Trophoblast cell (in vitro differentiated cells and primary cell): Measurements from ENCODE around the gene GPR84.

Experiments used
- DNase-seq, 2 donors: peaks; one replicate each; pipeline ENCODE4 v3.0.0-alpha.2; 2016
- H2AFZ ChIP-seq: 2 replicates; pipeline ENCODE4 v1.6.1; 2013; ENCODE audit warnings: low read length, moderate library complexity, mild to moderate bottlenecking; ENCODE audit not compliant: insufficient read depth, poor library complexity
- H2AK5ac ChIP-seq: 2 replicates; pipeline ENCODE4 v1.6.1; 2013; ENCODE audit warnings: mild to moderate bottlenecking, low read length
- H2BK120ac ChIP-seq: 2 replicates; pipeline ENCODE4 v1.6.1; 2013; ENCODE audit warnings: low read length, mild to moderate bottlenecking, moderate library complexity; ENCODE audit not compliant: insufficient read depth, poor library complexity
- H2BK12ac ChIP-seq: 2 replicates; pipeline ENCODE4 v1.6.1; 2013; ENCODE audit warnings: mild to moderate bottlenecking, low read length, moderate library complexity
- H2BK5ac ChIP-seq: 2 replicates; pipeline ENCODE4 v1.6.1; 2013; ENCODE audit warnings: low read length, low read depth, moderate library complexity, mild to moderate bottlenecking; ENCODE audit not compliant: poor library complexity
- H3K14ac ChIP-seq: 2 replicates; pipeline ENCODE4 v1.6.1; 2013; ENCODE audit warnings: mild to moderate bottlenecking, low read length
- H3K18ac ChIP-seq: 2 replicates; pipeline ENCODE4 v1.6.1; 2013; ENCODE audit warnings: mild to moderate bottlenecking, low read length
- H3K23ac ChIP-seq: 2 replicates; pipeline ENCODE4 v1.6.1; 2013; ENCODE audit warnings: low read length
- H3K27ac ChIP-seq: 2 replicates; pipeline ENCODE4 v1.5.1; 2013; ENCODE audit warnings: low read depth, mild to moderate bottlenecking, inconsistent platforms, low read length, moderate library complexity
- H3K27me3 ChIP-seq: 2 replicates; pipeline ENCODE4 v1.6.1; 2013; ENCODE audit warnings: inconsistent platforms, mild to moderate bottlenecking, low read length, moderate library complexity; ENCODE audit not compliant: insufficient read depth
- H3K36me3 ChIP-seq, 2 experiments: 1 replicate in 1 of 2; 2 replicates in 1 of 2; pipeline ENCODE4 v1.6.1; 2013; ENCODE audit warnings: low read length in 2 of 2, mild to moderate bottlenecking in 2 of 2, moderate library complexity in 1 of 2; ENCODE audit not compliant: insufficient read depth in 2 of 2, control insufficient read depth in 1 of 2
- H3K4ac ChIP-seq: 2 replicates; pipeline ENCODE4 v1.6.1; 2013; ENCODE audit warnings: low read depth, mild to moderate bottlenecking, low read length, moderate library complexity
- H3K4me1 ChIP-seq, 2 experiments: 1 replicate in 1 of 2; 2 replicates in 1 of 2; pipeline ENCODE4 v1.6.1; 2013; ENCODE audit warnings: low read length in 2 of 2, mild to moderate bottlenecking in 2 of 2, moderate library complexity in 1 of 2; ENCODE audit not compliant: insufficient read depth in 2 of 2, control insufficient read depth in 1 of 2
- H3K4me2 ChIP-seq: 2 replicates; pipeline ENCODE4 v1.6.1; 2013; ENCODE audit warnings: inconsistent platforms, mild to moderate bottlenecking, low read length, moderate library complexity
- H3K4me3 ChIP-seq: 2 replicates; pipeline ENCODE4 v1.5.1; 2013; ENCODE audit warnings: mild to moderate bottlenecking, low read depth, low read length, inconsistent platforms
- H3K79me1 ChIP-seq: one replicate; pipeline ENCODE4 v1.6.1; 2013; ENCODE audit warnings: low read length
- H3K79me2 ChIP-seq: 2 replicates; pipeline ENCODE4 v1.6.1; 2013; ENCODE audit warnings: low read length, mild to moderate bottlenecking; ENCODE audit not compliant: control insufficient read depth, insufficient read depth, poor library complexity
- H3K9ac ChIP-seq: 2 replicates; pipeline ENCODE4 v1.6.1; 2013; ENCODE audit warnings: mild to moderate bottlenecking, low read length
- H3K9me3 ChIP-seq: 2 replicates; pipeline ENCODE4 v1.6.1; 2013; ENCODE audit warnings: low read depth, mild to moderate bottlenecking, control low read depth, inconsistent platforms, low read length; ENCODE audit not compliant: insufficient read depth
- H4K12ac ChIP-seq: 2 replicates; pipeline ENCODE4 v1.6.1; 2013; ENCODE audit warnings: low read depth, mild to moderate bottlenecking, low read length, moderate library complexity
- H4K8ac ChIP-seq: 2 replicates; pipeline ENCODE4 v1.6.1; 2013; ENCODE audit warnings: low read depth, mild to moderate bottlenecking, low read length, moderate library complexity
- H4K91ac ChIP-seq: one replicate; pipeline ENCODE4 v1.6.1; 2013; ENCODE audit warnings: low read depth, mild to moderate bottlenecking, low read length, moderate library complexity
- WGBS: extraction: QIAGEN DNeasy Blood & Tissue Kit; methylation state at CpG from one replicate; pipeline ENCODE4 v1.1.7; 2013; ENCODE audit warnings: missing lambda C conversion rate; ENCODE audit not compliant: insufficient read length, insufficient coverage; ENCODE audit errors: extremely low coverage; 5-methylcytosine and 5-hydroxymethylcytosine counted together

GPR84 gene

DNA sequence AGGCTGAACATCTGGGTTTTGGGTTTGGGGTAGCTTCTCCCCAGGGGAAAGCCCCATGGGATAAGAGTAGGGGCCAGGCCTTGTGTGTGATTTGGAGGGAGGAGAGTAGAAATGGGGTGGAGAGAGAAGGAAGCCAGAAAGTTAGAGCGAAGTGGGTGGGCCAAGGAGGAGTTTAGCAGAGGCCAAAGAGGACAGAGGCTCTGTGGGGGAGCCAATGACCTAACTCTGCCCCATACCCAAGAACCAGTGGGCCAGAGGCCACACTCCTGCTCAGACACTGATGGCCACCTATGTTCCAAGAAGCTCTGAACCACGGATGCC lies 10.9 kb upstream of the GPR84 start:
- H3K27ac ChIP-seq, result no peak overlapping the region
- H4K12ac ChIP-seq, result no peak overlapping the region
- no peak overlapping the region for H3K4me2 ChIP-seq
- no peak overlapping the region for H2AFZ ChIP-seq
- no peak overlapping the region for H3K23ac ChIP-seq
- H2BK12ac ChIP-seq, result no peak overlapping the region
- no peak overlapping the region for H3K4ac ChIP-seq
- no peak overlapping the region for H3K9ac ChIP-seq
- no peak overlapping the region for H4K91ac ChIP-seq
- no CpG with 5 or more reads among the region's 2 CpGs for WGBS
- H2BK120ac ChIP-seq, result no peak overlapping the region
- no peak overlapping the region for H2AK5ac ChIP-seq
- DNase-seq, result no peak
- no peaks in the 10 kb centered on the region for H3K27me3 ChIP-seq
- H3K9me3 ChIP-seq, result no peaks in the 10 kb centered on the region
- H3K4me3 ChIP-seq, result no peak overlapping the region
- no peak overlapping the region for H2BK5ac ChIP-seq
- H3K18ac ChIP-seq, result no peak overlapping the region
- peaks cover 4 to 13% of the 10 kb centered on the region in 2 experiments for H3K4me1 ChIP-seq
- H3K79me2 ChIP-seq, result no peaks in the 10 kb centered on the region
- H3K79me1 ChIP-seq, result peaks cover 2% of the 10 kb centered on the region
- no peak overlapping the region for H4K8ac ChIP-seq
- peaks cover 53 to 64% of the 10 kb centered on the region in 2 experiments for H3K36me3 ChIP-seq
- H3K14ac ChIP-seq, result no peak overlapping the region

- Histone ChIP-seq H3K27me3 (no peaks in the 10 kb centered on the region), H3K23ac (no peak overlapping the region), H3K36me3 (peaks cover 53 to 65% of the 10 kb centered on the region in 2 experiments), H4K12ac (no peak overlapping the region), H3K79me1 (peaks cover 2% of the 10 kb centered on the region), H2AFZ (no peak overlapping the region), H4K8ac (no peak overlapping the region), H3K4me3 (no peak overlapping the region), H3K4me1 (peaks cover 6 to 16% of the 10 kb centered on the region in 2 experiments), H3K4me2 (no peak overlapping the region), H3K14ac (no peak overlapping the region), H3K9ac (no peak overlapping the region), H3K9me3 (no peaks in the 10 kb centered on the region), H4K91ac (no peak overlapping the region), H3K18ac (no peak overlapping the region), H2BK12ac (no peak overlapping the region), H2BK120ac (no peak overlapping the region), H3K27ac (no peak overlapping the region), H2BK5ac (no peak overlapping the region), H3K79me2 (no peaks in the 10 kb centered on the region), H3K4ac (no peak overlapping the region), H2AK5ac (no peak overlapping the region)
- no CpG with 5 or more reads among the region's 2 CpGs for WGBS
- DNase-seq, result no peak
Measured at GRCh38 chr12:54374562-54375258, 10.4 kb upstream of the GPR84 start.

DNA sequence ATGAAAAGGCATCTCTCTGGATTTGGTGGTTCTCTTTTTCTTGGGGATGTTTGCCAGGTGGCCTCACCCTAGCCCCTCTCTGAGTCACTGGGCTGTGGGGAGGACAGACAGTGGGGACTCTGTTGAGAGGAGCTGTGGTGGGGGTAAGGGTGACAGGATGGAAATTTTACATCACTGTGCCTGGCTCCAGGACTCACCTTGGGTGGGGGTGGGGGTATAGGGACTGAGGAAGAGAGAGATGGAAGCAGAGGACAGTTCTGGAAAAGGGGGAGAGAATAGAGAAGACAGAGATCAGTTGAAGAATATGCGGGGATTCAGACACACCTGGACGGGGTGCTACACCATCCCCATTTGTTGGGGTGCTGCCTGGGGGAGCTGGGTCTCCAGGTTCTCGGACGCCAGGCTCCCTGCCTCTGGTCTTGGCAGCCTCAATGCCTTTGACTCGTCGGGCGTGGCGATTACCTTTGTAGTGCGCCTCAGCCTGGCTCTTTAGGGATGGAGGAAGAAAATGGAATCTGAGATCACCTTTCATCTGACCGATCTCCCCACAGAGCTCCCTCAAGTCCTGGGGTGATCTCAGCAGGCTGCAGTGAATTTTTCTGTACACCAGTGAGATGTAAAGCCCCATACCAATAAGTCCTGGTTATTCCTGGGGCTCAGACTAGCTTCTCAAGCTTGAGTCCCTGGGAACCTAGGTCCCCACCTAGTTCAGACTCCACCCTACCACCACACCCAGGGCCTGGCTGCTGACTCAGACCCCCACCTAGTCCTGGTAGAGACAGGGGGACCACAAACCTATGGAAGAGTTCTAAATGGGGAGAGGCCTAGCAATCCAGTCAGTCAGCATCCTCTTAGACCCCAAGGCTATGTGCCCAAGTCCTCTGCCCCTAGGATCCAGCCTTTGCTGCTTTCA lies 9.6 kb upstream of the GPR84 start:
- no peak overlapping the region for H2BK5ac ChIP-seq
- no peaks in the 10 kb centered on the region for H3K79me2 ChIP-seq
- no CpG with 5 or more reads among the region's 10 CpGs for WGBS
- no peak overlapping the region for H4K8ac ChIP-seq
- H4K12ac ChIP-seq, result no peak overlapping the region
- no peak overlapping the region for H3K14ac ChIP-seq
- no peak overlapping the region for H3K4ac ChIP-seq
- no peaks in the 10 kb centered on the region for H3K27me3 ChIP-seq
- no peak overlapping the region for H2AFZ ChIP-seq
- no peak overlapping the region for H3K9ac ChIP-seq
- H2BK12ac ChIP-seq, result no peak overlapping the region
- H3K9me3 ChIP-seq, result no peaks in the 10 kb centered on the region
- H3K4me2 ChIP-seq, result no peak overlapping the region
- H3K23ac ChIP-seq, result no peak overlapping the region
- H3K4me3 ChIP-seq, result no peak overlapping the region
- H4K91ac ChIP-seq, result no peak overlapping the region
- H3K4me1 ChIP-seq, result peaks cover 6 to 20% of the 10 kb centered on the region in 2 experiments
- H2BK120ac ChIP-seq, result no peak overlapping the region
- H3K79me1 ChIP-seq, result no peaks in the 10 kb centered on the region
- no peak for DNase-seq
- H3K18ac ChIP-seq, result no peak overlapping the region
- H3K36me3 ChIP-seq, result peaks cover 53 to 65% of the 10 kb centered on the region in 2 experiments
- no peak overlapping the region for H2AK5ac ChIP-seq
- no peak overlapping the region for H3K27ac ChIP-seq

DNA sequence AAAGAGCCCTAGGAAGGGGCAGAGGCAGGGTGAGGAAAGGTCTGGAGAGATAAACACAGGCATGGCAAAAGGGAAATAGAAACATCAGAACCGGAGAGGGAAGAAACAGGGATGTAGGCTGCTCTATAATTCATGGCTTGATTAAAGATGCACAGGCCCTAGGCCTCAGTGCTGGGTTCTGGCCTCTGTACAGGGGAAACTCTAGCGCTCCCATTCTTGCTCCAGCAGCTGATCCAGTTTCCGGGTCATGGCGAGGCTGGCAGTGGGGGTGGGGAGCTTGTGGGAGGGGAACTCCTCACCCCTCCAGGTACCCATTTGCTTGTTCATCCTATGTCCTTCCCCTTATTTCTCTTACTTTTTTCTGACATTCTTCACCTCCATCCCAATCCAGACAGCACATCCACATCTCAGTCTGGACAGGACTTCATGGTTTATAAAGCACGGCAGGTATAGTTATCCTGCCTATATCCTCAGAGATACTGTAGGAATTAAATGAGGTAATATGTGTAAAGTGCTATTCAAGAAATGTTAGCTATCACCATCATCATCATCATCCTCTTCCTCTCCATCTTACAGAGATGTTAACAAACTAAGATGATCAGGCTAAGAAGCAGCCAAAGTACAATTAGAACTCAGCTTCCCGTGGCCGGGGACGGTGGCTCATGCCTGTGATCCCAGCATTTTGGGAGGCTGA lies 8.0 kb upstream of the GPR84 start:
- H3K4me2 ChIP-seq, result no peak overlapping the region
- no peak overlapping the region for H2AK5ac ChIP-seq
- no peak overlapping the region for H4K91ac ChIP-seq
- no peak overlapping the region for H3K4me3 ChIP-seq
- no peak overlapping the region for H3K4ac ChIP-seq
- no peak overlapping the region for H3K23ac ChIP-seq
- H3K36me3 ChIP-seq, result peaks cover 44 to 59% of the 10 kb centered on the region in 2 experiments
- H4K12ac ChIP-seq, result no peak overlapping the region
- H3K79me1 ChIP-seq, result peaks cover 4% of the 10 kb centered on the region
- no peaks in the 10 kb centered on the region for H3K27me3 ChIP-seq
- H3K27ac ChIP-seq, result no peak overlapping the region
- WGBS, result no CpG with 5 or more reads among the region's 8 CpGs
- no peak overlapping the region for H2BK5ac ChIP-seq
- H3K14ac ChIP-seq, result no peak overlapping the region
- DNase-seq, result no peak
- H2AFZ ChIP-seq, result no peak overlapping the region
- no peak overlapping the region for H3K9ac ChIP-seq
- no peaks in the 10 kb centered on the region for H3K9me3 ChIP-seq
- H2BK12ac ChIP-seq, result no peak overlapping the region
- no peak overlapping the region for H3K18ac ChIP-seq
- H3K79me2 ChIP-seq, result no peaks in the 10 kb centered on the region
- H3K4me1 ChIP-seq, result peaks cover 7 to 25% of the 10 kb centered on the region in 2 experiments
- no peak overlapping the region for H4K8ac ChIP-seq
- H2BK120ac ChIP-seq, result no peak overlapping the region
